ENCODE measurements around the gene SMIM5.

- TF ChIP-seq CTCF (IDR thresholded peaks at IDR 0.05; ENCODE audit: extremely low read depth in 1 of 2, insufficient read depth in 1 of 2, low read depth in 1 of 2, low read length in 2 of 2): no peak
- no peak for TF ChIP-seq MAX (IDR thresholded peaks at IDR 0.05; ENCODE audit: insufficient read depth, insufficient read length)
- no peak for TF ChIP-seq POLR2A (IDR thresholded peaks at IDR 0.05; ENCODE audit: low read depth, low read length)
- no peak for TF ChIP-seq MYC (IDR thresholded peaks at IDR 0.05; ENCODE audit: low read depth, low read length)
- TF ChIP-seq POLR2AphosphoS5 (IDR thresholded peaks at IDR 0.05; ENCODE audit: insufficient read depth, low read depth, low read length): no peak
- no peak for TF ChIP-seq GATA2 (IDR thresholded peaks at IDR 0.05; ENCODE audit: insufficient read depth, insufficient read length, low read depth, low read length)
- TF ChIP-seq EZH2 (IDR thresholded peaks at IDR 0.05; ENCODE audit: borderline replicate concordance, low read depth, low read length, severe bottlenecking): no peak
- TF ChIP-seq JUN (IDR thresholded peaks at IDR 0.05; ENCODE audit: borderline replicate concordance, insufficient read depth, insufficient read length, low read depth): no peak
- TF ChIP-seq FOS (IDR thresholded peaks at IDR 0.05; ENCODE audit: borderline replicate concordance, insufficient read depth, low read length): no peak
Observed at GRCh38 chr17:75661531-75661930, 28.3 kb downstream of the SMIM5 start.
